Measurements from ENCODE around the gene IGSF3. TPM values are rescaled to one million over a fixed set of nuclear protein-coding genes. Genes with fewer than 3 reads are reported as not detected.

Gene IGSF3
- total RNA-seq, 4 donors from 2014 or later, result 10.9 to 23.1 (median 18.6) TPM

- Histone ChIP-seq H3K27me3 (no peaks in the 10 kb centered on the region), H3K4me1 (no peaks in the 10 kb centered on the region), H3K27ac (no peak overlapping the region), H3K9me3 (no peaks in the 10 kb centered on the region), H3K36me3 (no peaks in the 10 kb centered on the region), H3K4me3 (replicated peaks in 1 of 3) (no peak overlapping the region)
- DNase-seq, result no peak
- TF ChIP-seq POLR2A (IDR thresholded peaks at IDR 0.05), result no peak
- TF ChIP-seq CTCF (IDR thresholded peaks at IDR 0.05), result no peak
- 59 to 70% methylated on average over 2 of the region's 2 CpGs for whole genome bisulfite sequencing, 2 donors
- intact Hi-C loops (cut with DNase I), result no loop called here
These were observed 22.9 kb upstream of the IGSF3 start for GRCh38 chr1:116690396-116690848.

- Histone ChIP-seq H3K4me1 (no peaks in the 10 kb centered on the region), H3K36me3 (no peaks in the 10 kb centered on the region), H3K27me3 (no peaks in the 10 kb centered on the region), H3K27ac (no peak overlapping the region), H3K4me3 (replicated peaks in 1 of 3) (no peak overlapping the region), H3K9me3 (no peaks in the 10 kb centered on the region)
- TF ChIP-seq CTCF (IDR thresholded peaks at IDR 0.05) (no peak), POLR2A (IDR thresholded peaks at IDR 0.05) (no peak)
- WGBS, 2 donors, result 86 to 87% methylated on average over 4 of the region's 4 CpGs
- DNase-seq, result no peak
- intact Hi-C loops (cut with DNase I), result no loop called here
These were observed 19.3 kb upstream of the IGSF3 start for GRCh38 chr1:116686723-116687352.

GRCh38 chr1:116686175-116686574 is 18.6 kb upstream of the IGSF3 start:
- Histone ChIP-seq H3K9me3 (no peaks in the 10 kb centered on the region), H3K27ac (no peak overlapping the region), H3K4me3 (replicated peaks in 1 of 3) (no peak overlapping the region), H3K36me3 (no peaks in the 10 kb centered on the region), H3K27me3 (no peaks in the 10 kb centered on the region), H3K4me1 (no peaks in the 10 kb centered on the region)
- TF ChIP-seq POLR2A (IDR thresholded peaks at IDR 0.05), result no peak
- no peak for TF ChIP-seq CTCF (IDR thresholded peaks at IDR 0.05)
- 88 to 95% methylated on average over 7 of the region's 7 CpGs for WGBS, 2 donors
- no peak for DNase-seq
- intact Hi-C loops (cut with DNase I), result no loop called here

- 75% methylated on average over 2 of the region's 2 CpGs for WGBS, 2 donors
- H3K27me3 ChIP-seq, result no peaks in the 10 kb centered on the region
- intact Hi-C loops (cut with DNase I), result no loop called here
These were observed 17.0 kb upstream of the IGSF3 start for GRCh38 chr1:116684575-116684974.

More at GRCh38 chr1:116684575-116684974, 17.0 kb upstream of the IGSF3 start:
- no peak for TF ChIP-seq POLR2A (IDR thresholded peaks at IDR 0.05)
- no peak for TF ChIP-seq CTCF (IDR thresholded peaks at IDR 0.05)
- DNase-seq, result no peak
- Histone ChIP-seq H3K4me3 (replicated peaks in 1 of 3) (no peak overlapping the region), H3K4me1 (no peaks in the 10 kb centered on the region), H3K9me3 (no peaks in the 10 kb centered on the region), H3K36me3 (no peaks in the 10 kb centered on the region), H3K27ac (no peak overlapping the region)
